ENCODE results near the gene ASCC3. TPM values are rescaled to one million over a fixed set of nuclear protein-coding genes. Genes with fewer than 3 reads are reported as not detected.

The ASCC3 gene
- total and polyA plus RNA-seq, 2 donors: 14.5 to 32.6 TPM

- Histone ChIP-seq H3K27ac (ENCODE audit: low read depth in 1 of 2, low read length in 1 of 2) (no peak overlapping the region), H3K27me3 (ENCODE audit: control insufficient read depth in 2 of 2, insufficient read depth in 1 of 2, low read length in 1 of 2) (no peaks in the 10 kb centered on the region), H3K4me3 (ENCODE audit: low read length in 2 of 2) (no peak overlapping the region), H3K9me3 (ENCODE audit: control insufficient read depth in 2 of 2, insufficient read depth in 1 of 2, low read length in 1 of 2) (peaks cover 0 to 7% of the 10 kb centered on the region in 2 donors), H3K36me3 (ENCODE audit: control insufficient read depth in 2 of 2, insufficient read depth in 2 of 2, low read length in 1 of 2) (no peaks in the 10 kb centered on the region), H3K4me1 (ENCODE audit: control insufficient read depth in 2 of 2, insufficient read depth in 2 of 2, low read length in 2 of 2) (no peaks in the 10 kb centered on the region)
- 98% methylated on average over 5 of the region's 5 CpGs for WGBS
- DNase-seq (ENCODE audit: low read depth in 6 of 9, low spot score in 9 of 9): no peak
Measured at GRCh38 chr6:100704961-100705360, 176.2 kb downstream of the ASCC3 start.

GRCh38 chr6:100701728-100702127 lies 179.4 kb downstream of the ASCC3 start:
- Histone ChIP-seq H3K27me3 (ENCODE audit: control insufficient read depth in 2 of 2, insufficient read depth in 1 of 2, low read length in 1 of 2) (no peaks in the 10 kb centered on the region), H3K4me1 (ENCODE audit: control insufficient read depth in 2 of 2, insufficient read depth in 2 of 2, low read length in 2 of 2) (no peaks in the 10 kb centered on the region), H3K36me3 (ENCODE audit: control insufficient read depth in 2 of 2, insufficient read depth in 2 of 2, low read length in 1 of 2) (no peaks in the 10 kb centered on the region), H3K9me3 (ENCODE audit: control insufficient read depth in 2 of 2, insufficient read depth in 1 of 2, low read length in 1 of 2) (peaks cover 0 to 8% of the 10 kb centered on the region in 2 donors), H3K4me3 (ENCODE audit: low read length in 2 of 2) (no peak overlapping the region), H3K27ac (ENCODE audit: low read depth in 1 of 2, low read length in 1 of 2) (no peak overlapping the region)
- no peak for DNase-seq (ENCODE audit: low read depth in 6 of 9, low spot score in 9 of 9)
- 94% methylated on average over 2 of the region's 2 CpGs for WGBS

GRCh38 chr6:100700009-100700408 lies 181.1 kb downstream of the ASCC3 start:
- Histone ChIP-seq H3K4me3 (ENCODE audit: low read length in 2 of 2) (no peak overlapping the region), H3K36me3 (ENCODE audit: control insufficient read depth in 2 of 2, insufficient read depth in 2 of 2, low read length in 1 of 2) (no peaks in the 10 kb centered on the region), H3K4me1 (ENCODE audit: control insufficient read depth in 2 of 2, insufficient read depth in 2 of 2, low read length in 2 of 2) (no peaks in the 10 kb centered on the region), H3K27ac (ENCODE audit: low read depth in 1 of 2, low read length in 1 of 2) (no peak overlapping the region), H3K27me3 (ENCODE audit: control insufficient read depth in 2 of 2, insufficient read depth in 1 of 2, low read length in 1 of 2) (no peaks in the 10 kb centered on the region), H3K9me3 (ENCODE audit: control insufficient read depth in 2 of 2, insufficient read depth in 1 of 2, low read length in 1 of 2) (peaks cover 0 to 8% of the 10 kb centered on the region in 2 donors)
- 99% methylated on average over 3 of the region's 3 CpGs for WGBS
- DNase-seq (ENCODE audit: low read depth in 6 of 9, low spot score in 9 of 9): no peak

GRCh38 chr6:100695445-100695844 lies 185.7 kb downstream of the ASCC3 start:
- WGBS: 91% methylated on average over 1 of the region's 1 CpG
- DNase-seq (ENCODE audit: low read depth in 6 of 9, low spot score in 9 of 9): no peak
- no peak overlapping the region for H3K4me3 ChIP-seq (ENCODE audit: low read length in 2 of 2)
- no peaks in the 10 kb centered on the region for H3K4me1 ChIP-seq (ENCODE audit: control insufficient read depth in 2 of 2, insufficient read depth in 2 of 2, low read length in 2 of 2)
- no peaks in the 10 kb centered on the region for H3K36me3 ChIP-seq (ENCODE audit: control insufficient read depth in 2 of 2, insufficient read depth in 2 of 2, low read length in 1 of 2)
- peaks cover 0 to 6% of the 10 kb centered on the region in 2 donors for H3K9me3 ChIP-seq (ENCODE audit: control insufficient read depth in 2 of 2, insufficient read depth in 1 of 2, low read length in 1 of 2)
- no peaks in the 10 kb centered on the region for H3K27me3 ChIP-seq (ENCODE audit: control insufficient read depth in 2 of 2, insufficient read depth in 1 of 2, low read length in 1 of 2)
- no peak overlapping the region for H3K27ac ChIP-seq (ENCODE audit: low read depth in 1 of 2, low read length in 1 of 2)

- no peaks in the 10 kb centered on the region for H3K9me3 ChIP-seq (ENCODE audit: control insufficient read depth in 2 of 2, insufficient read depth in 1 of 2, low read length in 1 of 2)
- no peak overlapping the region for H3K4me3 ChIP-seq (ENCODE audit: low read length in 2 of 2)
- 94% methylated on average over 1 of the region's 1 CpG for WGBS
- no peaks in the 10 kb centered on the region for H3K36me3 ChIP-seq (ENCODE audit: control insufficient read depth in 2 of 2, insufficient read depth in 2 of 2, low read length in 1 of 2)
- no peak for DNase-seq (ENCODE audit: low read depth in 6 of 9, low spot score in 9 of 9)
- no peaks in the 10 kb centered on the region for H3K27me3 ChIP-seq (ENCODE audit: control insufficient read depth in 2 of 2, insufficient read depth in 1 of 2, low read length in 1 of 2)
- H3K27ac ChIP-seq (ENCODE audit: low read depth in 1 of 2, low read length in 1 of 2): no peak overlapping the region
- H3K4me1 ChIP-seq (ENCODE audit: control insufficient read depth in 2 of 2, insufficient read depth in 2 of 2, low read length in 2 of 2): no peaks in the 10 kb centered on the region
Measured at GRCh38 chr6:100693249-100693927, 187.7 kb downstream of the ASCC3 start.

- no peak for DNase-seq (ENCODE audit: low read depth in 6 of 9, low spot score in 9 of 9)
- H3K36me3 ChIP-seq (ENCODE audit: control insufficient read depth in 2 of 2, insufficient read depth in 2 of 2, low read length in 1 of 2): no peaks in the 10 kb centered on the region
- H3K27me3 ChIP-seq (ENCODE audit: control insufficient read depth in 2 of 2, insufficient read depth in 1 of 2, low read length in 1 of 2): no peaks in the 10 kb centered on the region
- no peaks in the 10 kb centered on the region for H3K4me1 ChIP-seq (ENCODE audit: control insufficient read depth in 2 of 2, insufficient read depth in 2 of 2, low read length in 2 of 2)
- H3K4me3 ChIP-seq (ENCODE audit: low read length in 2 of 2): no peak overlapping the region
- no peaks in the 10 kb centered on the region for H3K9me3 ChIP-seq (ENCODE audit: control insufficient read depth in 2 of 2, insufficient read depth in 1 of 2, low read length in 1 of 2)
- WGBS: 94% methylated on average over 2 of the region's 2 CpGs
- H3K27ac ChIP-seq (ENCODE audit: low read depth in 1 of 2, low read length in 1 of 2): no peak overlapping the region
Measured at GRCh38 chr6:100691972-100692371, 189.2 kb downstream of the ASCC3 start.

- H3K4me3 ChIP-seq (ENCODE audit: low read length in 2 of 2): no peak overlapping the region
- DNase-seq (ENCODE audit: low read depth in 6 of 9, low spot score in 9 of 9): no peak
- no peak overlapping the region for H3K27ac ChIP-seq (ENCODE audit: low read depth in 1 of 2, low read length in 1 of 2)
- H3K4me1 ChIP-seq (ENCODE audit: control insufficient read depth in 2 of 2, insufficient read depth in 2 of 2, low read length in 2 of 2): no peaks in the 10 kb centered on the region
- no peaks in the 10 kb centered on the region for H3K9me3 ChIP-seq (ENCODE audit: control insufficient read depth in 2 of 2, insufficient read depth in 1 of 2, low read length in 1 of 2)
- no peaks in the 10 kb centered on the region for H3K27me3 ChIP-seq (ENCODE audit: control insufficient read depth in 2 of 2, insufficient read depth in 1 of 2, low read length in 1 of 2)
- H3K36me3 ChIP-seq (ENCODE audit: control insufficient read depth in 2 of 2, insufficient read depth in 2 of 2, low read length in 1 of 2): no peaks in the 10 kb centered on the region
Measured at GRCh38 chr6:100686216-100686615, 194.9 kb downstream of the ASCC3 start.

GRCh38 chr6:100685747-100686146 lies 195.4 kb downstream of the ASCC3 start:
- 97% methylated on average over 2 of the region's 2 CpGs for WGBS
- H3K27me3 ChIP-seq (ENCODE audit: control insufficient read depth in 2 of 2, insufficient read depth in 1 of 2, low read length in 1 of 2): no peaks in the 10 kb centered on the region
- no peak overlapping the region for H3K4me3 ChIP-seq (ENCODE audit: low read length in 2 of 2)
- no peaks in the 10 kb centered on the region for H3K4me1 ChIP-seq (ENCODE audit: control insufficient read depth in 2 of 2, insufficient read depth in 2 of 2, low read length in 2 of 2)
- H3K36me3 ChIP-seq (ENCODE audit: control insufficient read depth in 2 of 2, insufficient read depth in 2 of 2, low read length in 1 of 2): no peaks in the 10 kb centered on the region
- no peaks in the 10 kb centered on the region for H3K9me3 ChIP-seq (ENCODE audit: control insufficient read depth in 2 of 2, insufficient read depth in 1 of 2, low read length in 1 of 2)
- no peak for DNase-seq (ENCODE audit: low read depth in 6 of 9, low spot score in 9 of 9)
- no peak overlapping the region for H3K27ac ChIP-seq (ENCODE audit: low read depth in 1 of 2, low read length in 1 of 2)

GRCh38 chr6:100680163-100680562 lies 201.0 kb downstream of the ASCC3 start:
- no peak for DNase-seq (ENCODE audit: low read depth in 6 of 9, low spot score in 9 of 9)
- no peaks in the 10 kb centered on the region for H3K9me3 ChIP-seq (ENCODE audit: control insufficient read depth in 2 of 2, insufficient read depth in 1 of 2, low read length in 1 of 2)
- no peak overlapping the region for H3K4me3 ChIP-seq (ENCODE audit: low read length in 2 of 2)
- H3K36me3 ChIP-seq (ENCODE audit: control insufficient read depth in 2 of 2, insufficient read depth in 2 of 2, low read length in 1 of 2): no peaks in the 10 kb centered on the region
- WGBS: 94% methylated on average over 1 of the region's 1 CpG
- no peak overlapping the region for H3K27ac ChIP-seq (ENCODE audit: low read depth in 1 of 2, low read length in 1 of 2)
- no peaks in the 10 kb centered on the region for H3K4me1 ChIP-seq (ENCODE audit: control insufficient read depth in 2 of 2, insufficient read depth in 2 of 2, low read length in 2 of 2)
- no peaks in the 10 kb centered on the region for H3K27me3 ChIP-seq (ENCODE audit: control insufficient read depth in 2 of 2, insufficient read depth in 1 of 2, low read length in 1 of 2)

All from thymus (tissue), 11 donors.